ENCODE data around the gene PPARG. TPM values are rescaled to one million over a fixed set of nuclear protein-coding genes. Genes with fewer than 3 reads are reported as not detected.
A peak's percentile ranks its signal among the peaks of the same experiment; 100 is the strongest.

Gene PPARG
- total and polyA plus RNA-seq, 10 of the 15 experiments (the other 5 are each of a cell fraction or from before 2014, with no cell fraction given), result 0.06 to 0.86 (median 0.12) TPM; not detected in 5

DNA sequence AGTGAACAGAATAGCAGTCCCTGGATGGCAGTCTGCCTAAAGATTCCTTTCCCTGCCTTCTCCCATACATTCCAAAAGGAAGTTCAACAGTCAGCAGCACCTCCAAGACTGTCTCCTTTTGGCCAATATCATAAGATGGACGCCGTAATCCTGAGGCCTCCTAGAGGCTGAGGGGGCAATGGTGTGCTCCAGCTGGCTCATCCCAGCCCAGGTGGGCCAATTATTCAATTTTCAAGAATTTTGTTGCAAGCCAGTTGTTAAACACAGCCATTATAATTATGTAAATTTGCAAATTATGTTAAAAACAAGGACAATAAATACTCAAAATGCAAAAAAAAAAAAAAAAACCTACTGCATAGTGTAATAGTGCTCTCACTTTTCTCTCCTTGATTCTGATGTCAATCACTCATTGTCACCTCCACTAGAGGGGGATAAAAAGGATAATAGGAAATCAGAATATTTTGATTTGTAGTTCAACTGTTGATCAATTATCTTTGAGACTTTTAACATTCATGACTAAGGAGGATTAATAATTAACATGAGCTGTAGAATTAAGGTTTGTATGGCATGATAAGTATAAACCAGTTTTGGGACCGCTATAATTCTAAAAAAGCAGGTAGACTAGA is 40.1 kb downstream of the PPARG start (continued):
- TF ChIP-seq PML (IDR thresholded peaks at IDR 0.05; ENCODE audit: low read length) (no peak), SMAD5 (IDR thresholded peaks at IDR 0.05; ENCODE audit: low read depth) (no peak), SRF (IDR thresholded peaks at IDR 0.05; ENCODE audit: low read depth in 2 of 2, low read length in 2 of 2) (no peak), POLR2A (IDR thresholded peaks at IDR 0.05; ENCODE audit: low read depth, low read length) (no peak), BACH1 (IDR thresholded peaks at IDR 0.05; ENCODE audit: borderline replicate concordance) (no peak), ZNF217 (IDR thresholded peaks at IDR 0.05) (no peak)

DNA sequence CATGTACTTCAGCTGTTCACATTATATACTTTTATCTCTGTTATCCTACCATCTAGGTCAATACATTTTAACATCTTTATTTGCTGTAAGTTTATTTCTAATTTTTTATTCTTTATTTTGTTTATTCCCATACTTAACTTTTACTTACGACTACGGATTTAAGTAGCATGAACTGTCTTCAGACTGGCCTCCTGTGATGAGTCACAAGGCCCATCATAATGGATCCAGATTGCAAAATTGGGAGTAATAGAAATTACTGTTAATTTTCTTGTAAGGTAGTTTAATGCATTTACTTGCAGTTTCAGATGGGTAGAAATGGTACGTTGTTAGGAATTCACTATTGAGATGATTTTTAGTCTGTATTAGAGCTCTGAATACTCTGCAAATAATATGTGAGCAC is 45.9 kb downstream of the PPARG start:
- H4K20me1 ChIP-seq (ENCODE audit: control insufficient read depth, insufficient read depth), result no peaks in the 10 kb centered on the region
- no peaks in the 10 kb centered on the region for H3K9me3 ChIP-seq (replicated peaks; ENCODE audit: control insufficient read depth, insufficient read depth, low read length)
- ChIA-PET POLR2A (no interaction called here), RAD21 (ENCODE audit: unreplicated experiment) (interaction anchor here (1.3 kb wide), 2 partner anchors 12 to 145 kb away, joined by 4 read pairs; no protein-coding TSS in a partner anchor), CTCF (no interaction called here), SMC1A (ENCODE audit: uncharacterized antibody, unreplicated experiment) (interaction anchor here (1.0 to 1.5 kb wide), 3 partner anchors 16 to 23 kb away, joined by 3 to 6 read pairs (median 3); no protein-coding TSS in a partner anchor)
- ATAC-seq (no peak), FAIRE-seq (peak; percentile 13), DNase-seq (ENCODE audit: low read depth, low spot score) (no peak)
- no peaks in the 10 kb centered on the region for H3K4me1 ChIP-seq (ENCODE audit: control insufficient read depth, insufficient read depth, low read length)
- no peak overlapping the region for H3K27ac ChIP-seq (ENCODE audit: control insufficient read depth, insufficient read depth)
- BruUV-seq (replicated peaks), result no TSS peak
- no peaks in the 10 kb centered on the region; a peak in 1 of 4 replicates for H3K27me3 ChIP-seq (replicated peaks in 1 of 2; ENCODE audit: control insufficient read depth in 2 of 2, insufficient read depth in 2 of 2, low read length in 1 of 2)
- no peaks in the 10 kb centered on the region for H3K79me2 ChIP-seq (ENCODE audit: control insufficient read depth, insufficient read depth, low read length)
- no peak overlapping the region for H3K4me3 ChIP-seq
- intact Hi-C loops (cut with micrococcal nuclease; ENCODE audit: unreplicated experiment), result no loop called here
- in situ Hi-C loops (cut with MboI), result no loop called here
- no peak overlapping the region for H3K4me2 ChIP-seq (ENCODE audit: control insufficient read depth, insufficient read depth)
- TF ChIP-seq SMARCA5 (IDR thresholded peaks at IDR 0.05) (no peak), HDAC6 (IDR thresholded peaks at IDR 0.05; ENCODE audit: unreplicated experiment) (no peak)
- no peak overlapping the region for H2AFZ ChIP-seq (ENCODE audit: control insufficient read depth, low read depth, low read length)
- no peak overlapping the region for H3K9ac ChIP-seq (ENCODE audit: control insufficient read depth, insufficient read depth, low read length)
- H3K36me3 ChIP-seq (ENCODE audit: control insufficient read depth in 2 of 2, insufficient read depth in 2 of 2, low read length in 1 of 2), result no peaks in the 10 kb centered on the region
- WGBS (ENCODE audit: insufficient coverage, insufficient replicate concordance, low lambda C conversion rate, missing lambda C conversion rate), result 62% methylated on average over 3 of the region's 3 CpGs
